IPS-NIHi7 (cell line): ENCODE measurements around the gene SLC35F1.

ENCODE experiments used
- DNase-seq: peaks from one replicate; pipeline ENCODE4 v3.0.0; 2012; ENCODE audit warnings: mixed read lengths; ENCODE audit errors: extremely low spot score

The SLC35F1 gene

GRCh38 chr6:118269659-118270058 lies 362.6 kb downstream of the SLC35F1 start:
- DNase-seq: no peak

GRCh38 chr6:118277631-118278030 lies 370.6 kb downstream of the SLC35F1 start:
- DNase-seq: no peak

GRCh38 chr6:118280210-118280609 lies 373.1 kb downstream of the SLC35F1 start:
- DNase-seq: no peak

- DNase-seq: peak; percentile 24
Observed at GRCh38 chr6:118281291-118281690, 374.2 kb downstream of the SLC35F1 start.

- DNase-seq: peak; percentile 37
Observed at GRCh38 chr6:118283766-118284165, 376.7 kb downstream of the SLC35F1 start.

GRCh38 chr6:118284736-118285360 lies 377.8 kb downstream of the SLC35F1 start:
- no peak for DNase-seq

- DNase-seq: no peak
Observed at GRCh38 chr6:118285791-118286190, 378.7 kb downstream of the SLC35F1 start.

- no peak for DNase-seq
Observed at GRCh38 chr6:118288355-118289124, 381.5 kb downstream of the SLC35F1 start.

- no peak for DNase-seq
Observed at GRCh38 chr6:118292558-118292957, 385.5 kb downstream of the SLC35F1 start.

- no peak for DNase-seq
Observed at GRCh38 chr6:118294906-118295305, 387.8 kb downstream of the SLC35F1 start.

GRCh38 chr6:118295336-118295735 lies 388.3 kb downstream of the SLC35F1 start:
- DNase-seq: no peak

- DNase-seq: no peak
Observed at GRCh38 chr6:118296129-118296901, 389.3 kb downstream of the SLC35F1 start.

GRCh38 chr6:118297821-118298220 lies 390.8 kb downstream of the SLC35F1 start:
- DNase-seq: no peak

GRCh38 chr6:118298476-118299427 lies 391.7 kb downstream of the SLC35F1 start:
- no peak for DNase-seq

GRCh38 chr6:118299457-118299856 lies 392.4 kb downstream of the SLC35F1 start:
- no peak for DNase-seq

- DNase-seq: no peak
Observed at GRCh38 chr6:118304321-118304720, 397.3 kb downstream of the SLC35F1 start.

GRCh38 chr6:118305081-118305480 lies 398.0 kb downstream of the SLC35F1 start:
- DNase-seq: no peak

GRCh38 chr6:118306392-118307238 lies 399.6 kb downstream of the SLC35F1 start:
- DNase-seq: no peak

- DNase-seq: no peak
Observed at GRCh38 chr6:118307581-118307980, 400.5 kb downstream of the SLC35F1 start.

- DNase-seq: no peak
Observed at GRCh38 chr6:118309337-118310093, 402.5 kb downstream of the SLC35F1 start.
